ENCODE results near the gene KCNH1.
A peak's percentile ranks its signal among the peaks of the same experiment; 100 is the strongest.
"Not testable (repeated sequence)": the region's sequence is repeated elsewhere in the genome, so short reads cannot be mapped to it uniquely, and the experiment has no call there.

Gene KCNH1

DNA sequence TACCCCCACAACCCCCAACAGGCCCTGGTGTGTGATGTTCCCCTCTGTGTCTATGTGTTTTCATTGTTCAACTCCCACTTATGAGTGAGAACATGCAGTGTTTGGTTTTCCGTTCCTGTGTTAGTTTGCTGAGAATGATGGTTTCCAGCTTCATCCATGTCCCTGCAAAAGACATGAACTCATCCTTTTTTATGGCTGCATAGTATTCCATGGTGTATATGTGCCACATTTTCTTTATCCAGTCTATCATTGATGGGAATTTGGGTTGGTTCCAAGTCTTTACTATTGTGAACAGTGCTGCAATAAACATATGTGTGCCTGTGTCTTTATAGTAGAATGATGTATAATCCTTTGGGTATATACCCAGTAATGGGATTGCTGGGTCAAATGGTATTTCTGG lies 122.8 kb downstream of the KCNH1 start:
- DNase-seq (ENCODE audit: low spot score), result not testable (repeated sequence)

DNA sequence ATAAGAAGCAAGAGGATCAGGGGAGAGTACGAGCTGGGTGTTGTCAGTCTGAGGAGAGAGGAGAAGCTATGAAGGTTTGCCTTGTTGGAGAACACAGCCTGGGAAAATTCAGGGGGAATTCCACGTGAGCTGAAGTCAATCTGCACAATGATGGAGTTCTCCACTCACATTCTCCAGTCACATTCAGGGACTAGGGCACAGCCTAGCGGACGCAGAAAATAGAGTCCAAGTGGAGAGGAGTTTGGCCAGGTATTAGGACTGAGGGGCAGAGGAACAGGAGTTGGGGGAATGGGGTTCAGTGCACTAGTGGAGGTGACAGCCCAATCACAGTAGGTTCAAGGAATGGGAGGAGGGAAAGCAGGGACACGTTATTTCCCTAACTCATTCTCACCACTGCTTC lies 124.0 kb downstream of the KCNH1 start:
- no peak for DNase-seq (ENCODE audit: low spot score)

DNA sequence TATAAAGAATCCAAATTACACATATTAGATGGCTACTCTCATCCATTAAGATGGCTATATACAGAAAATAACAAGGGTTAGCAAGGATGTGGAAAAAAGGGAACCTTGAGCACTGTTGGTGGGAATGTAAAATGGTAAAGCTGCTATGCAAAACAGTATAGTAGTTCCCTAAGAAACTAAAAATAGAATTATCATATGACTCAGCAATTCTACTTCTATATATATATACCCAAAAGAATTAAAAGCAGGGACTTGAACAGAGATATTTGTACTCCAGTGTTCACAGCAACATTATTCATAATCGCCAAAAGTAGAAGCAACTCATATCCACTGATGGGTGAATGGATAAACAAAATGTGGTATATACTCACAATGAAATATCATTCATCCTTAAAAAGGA lies 126.1 kb downstream of the KCNH1 start:
- DNase-seq (ENCODE audit: low spot score), result no peak

DNA sequence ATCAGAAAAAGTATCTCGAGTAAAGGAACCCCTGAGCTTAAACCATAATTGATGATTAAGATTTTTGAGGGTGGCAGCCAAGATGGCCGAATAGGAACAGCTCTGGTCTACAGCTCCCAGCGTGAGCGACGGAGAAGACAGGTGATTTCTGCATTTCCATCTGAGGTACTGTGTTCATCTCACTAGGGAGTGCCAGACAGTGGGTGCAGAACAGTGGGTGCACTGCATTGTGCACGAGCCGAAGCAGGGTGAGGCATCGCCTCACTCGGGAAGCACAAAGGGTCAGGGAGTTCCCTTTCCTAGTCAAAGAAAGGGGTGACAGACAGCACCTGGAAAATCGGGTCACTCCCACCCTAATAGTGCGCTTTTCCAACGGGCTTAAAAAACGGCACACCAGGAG lies 138.0 kb downstream of the KCNH1 start:
- DNase-seq (ENCODE audit: low spot score), result not testable (repeated sequence)

DNA sequence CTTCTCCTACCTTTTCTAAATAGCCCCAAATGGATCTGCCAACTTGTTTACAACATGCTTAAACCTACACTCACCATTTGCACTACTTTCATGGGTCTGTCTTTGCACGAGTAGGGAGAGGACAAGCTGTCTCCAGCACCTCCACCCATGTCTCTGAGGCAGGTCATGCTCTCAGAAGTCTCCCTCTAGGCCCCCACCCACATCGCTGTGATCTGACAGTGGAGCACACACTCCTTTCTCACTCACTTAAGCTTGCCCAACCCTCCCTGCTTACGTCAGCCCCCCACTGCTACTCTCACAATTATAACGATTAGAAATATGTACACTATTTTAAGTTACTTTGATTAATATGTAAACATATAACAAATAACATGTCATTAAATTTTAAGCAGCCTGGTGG lies 141.1 kb downstream of the KCNH1 start:
- DNase-seq (ENCODE audit: low spot score), result no peak

DNA sequence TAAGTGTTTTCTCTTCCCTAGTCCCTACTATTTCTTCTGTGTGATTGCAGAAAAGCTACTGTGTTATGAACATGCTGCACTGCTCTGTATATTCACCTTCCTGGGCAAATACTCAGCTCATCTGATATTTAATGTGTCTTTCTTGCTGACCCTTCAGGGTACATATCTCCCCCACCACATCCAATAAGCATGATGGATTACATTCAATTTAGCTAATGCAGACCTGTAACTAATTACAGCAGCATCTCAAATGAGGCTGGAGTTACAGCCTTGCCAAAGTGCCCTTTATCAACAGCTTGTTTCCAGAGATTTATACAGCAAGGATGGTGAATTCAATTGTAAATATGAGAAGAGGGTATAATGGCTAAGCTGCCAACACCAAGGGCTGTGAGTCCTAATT lies 144.0 kb downstream of the KCNH1 start:
- DNase-seq (ENCODE audit: low spot score), result no peak

DNA sequence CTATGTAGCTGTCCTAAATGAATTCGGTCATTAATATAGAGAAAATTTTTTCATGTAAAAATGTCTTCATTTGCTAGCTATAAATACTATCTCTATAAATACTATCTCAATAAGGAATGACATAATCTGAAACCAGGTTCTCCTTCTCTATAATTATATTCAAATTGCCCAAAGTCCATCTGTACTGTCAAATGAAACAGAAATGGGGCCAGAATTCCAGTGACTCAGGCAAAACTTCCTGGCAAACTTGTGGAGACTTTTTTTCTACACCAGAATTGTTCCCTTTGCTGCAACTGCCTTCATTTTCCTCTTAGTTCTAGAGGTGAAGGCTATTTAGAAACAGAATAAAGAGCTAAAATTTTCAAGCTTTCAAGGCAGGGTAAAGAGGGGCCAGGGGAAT lies 152.5 kb downstream of the KCNH1 start:
- no peak for DNase-seq (ENCODE audit: low spot score)

DNA sequence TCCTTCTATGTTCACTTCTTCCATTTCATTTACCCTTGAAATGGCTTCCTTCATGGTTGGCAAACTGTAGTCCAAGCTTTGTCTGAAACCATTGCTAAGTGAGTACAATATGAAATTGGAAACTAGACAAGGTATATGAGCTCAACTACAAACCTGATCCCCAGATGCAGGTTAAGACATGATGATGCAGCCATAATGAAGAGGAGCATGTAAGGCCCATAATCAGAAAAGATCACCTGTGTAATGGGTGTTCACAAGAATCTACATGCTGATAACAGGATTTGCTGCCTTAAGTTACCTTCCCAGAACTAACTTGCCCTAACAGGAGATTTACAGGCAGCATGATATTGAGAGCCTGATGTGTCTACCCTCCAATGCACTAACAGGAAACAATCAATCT lies 153.9 kb downstream of the KCNH1 start:
- DNase-seq (ENCODE audit: low spot score), result no peak

DNA sequence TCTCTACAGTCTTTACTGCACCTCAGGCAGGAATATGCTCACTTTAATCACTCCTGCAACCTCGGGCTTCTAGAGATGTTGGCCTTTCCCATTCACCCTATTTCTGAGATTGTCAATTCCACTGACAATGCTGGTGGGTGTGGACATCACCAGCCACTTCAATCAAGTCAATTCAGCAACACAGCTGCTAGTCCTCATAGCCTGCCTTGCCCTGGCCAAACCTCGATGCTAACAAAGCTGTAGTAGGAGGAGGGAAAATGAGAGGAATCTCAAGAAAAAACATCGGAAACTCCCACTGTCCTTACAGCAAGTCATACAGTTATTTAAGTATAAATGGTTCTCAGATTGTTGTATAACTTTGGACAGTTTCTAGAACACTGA lies 155.0 kb downstream of the KCNH1 start:
- no peak for DNase-seq (ENCODE audit: low spot score)

DNA sequence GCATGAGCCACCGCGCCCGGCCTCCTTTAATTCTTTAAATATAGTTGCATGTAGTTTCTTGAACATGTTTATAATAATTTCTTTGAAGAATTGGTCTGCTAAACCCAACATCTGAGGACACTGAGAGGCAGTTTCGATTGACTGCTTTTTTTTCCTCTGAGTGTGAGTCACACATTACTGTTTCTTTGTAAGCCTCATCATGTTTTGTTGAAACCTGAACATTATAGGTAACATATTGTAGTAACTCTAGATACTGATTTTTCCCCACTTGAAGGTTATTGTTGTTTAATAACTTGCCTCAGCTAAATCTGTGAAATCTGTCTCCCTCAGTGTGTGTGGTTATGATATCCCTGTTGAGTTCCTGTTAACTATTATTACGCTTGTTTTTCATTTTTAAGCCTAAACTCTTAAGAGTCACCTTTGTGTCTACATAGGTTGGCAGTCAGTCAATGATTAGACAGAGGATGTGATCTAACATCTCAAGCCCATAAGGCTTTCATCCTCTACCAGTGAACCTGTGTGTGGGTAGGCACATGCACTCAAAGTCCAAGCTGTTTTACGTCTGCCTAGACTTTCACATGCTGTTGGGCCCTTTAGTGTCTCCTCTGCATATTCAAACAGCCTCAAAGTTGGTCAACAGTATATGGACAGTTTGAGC lies 155.5 kb downstream of the KCNH1 start:
- DNase-seq (ENCODE audit: low spot score), result no peak

DNA sequence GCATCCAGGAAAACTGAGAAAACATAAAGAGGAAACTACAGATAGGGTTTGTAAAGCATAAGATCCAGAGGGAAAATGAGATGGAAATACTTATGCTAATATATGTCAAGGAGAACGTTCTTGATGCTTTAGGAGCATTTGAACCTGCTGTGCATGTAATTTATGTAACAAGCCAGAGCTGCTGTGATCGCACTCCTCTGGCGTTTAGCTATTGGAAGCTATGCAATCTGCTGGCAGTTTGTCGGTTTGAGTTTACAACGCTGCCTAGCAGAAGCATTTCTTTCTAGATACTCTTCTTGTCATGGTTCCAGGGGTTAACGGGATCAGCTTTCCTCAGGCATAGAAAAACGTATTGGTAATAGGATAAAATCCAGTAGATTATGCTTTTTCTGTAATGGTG lies 182.7 kb downstream of the KCNH1 start:
- no peak for DNase-seq (ENCODE audit: low spot score)

DNA sequence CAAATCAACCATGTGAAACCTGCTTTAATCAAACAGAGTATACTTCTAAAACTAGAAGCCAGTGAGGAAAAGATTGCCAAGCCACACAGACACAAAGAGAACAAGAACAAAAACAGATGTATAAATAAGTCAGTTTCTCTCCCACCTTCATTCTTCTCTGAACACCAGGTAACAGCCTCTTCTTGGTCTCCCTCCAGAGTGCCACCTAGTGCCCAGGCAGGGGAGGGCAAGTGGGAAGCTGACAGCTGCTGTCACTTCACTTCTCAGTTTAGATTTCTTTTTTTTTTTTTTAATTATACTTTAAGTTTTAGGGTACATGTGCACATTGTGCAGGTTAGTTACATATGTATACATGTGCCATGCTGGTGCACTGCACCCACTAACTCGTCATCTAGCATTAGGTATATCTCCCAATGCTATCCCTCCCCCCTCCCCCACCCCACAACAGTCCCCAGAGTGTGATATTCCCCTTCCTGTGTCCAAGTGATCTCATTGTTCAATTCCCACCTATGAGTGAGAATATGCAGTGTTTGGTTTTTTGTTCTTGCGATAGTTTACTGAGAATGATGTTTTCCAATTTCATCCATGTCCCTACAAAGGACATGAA lies 183.9 kb downstream of the KCNH1 start:
- peak; percentile 55 for DNase-seq (ENCODE audit: low spot score)

DNA sequence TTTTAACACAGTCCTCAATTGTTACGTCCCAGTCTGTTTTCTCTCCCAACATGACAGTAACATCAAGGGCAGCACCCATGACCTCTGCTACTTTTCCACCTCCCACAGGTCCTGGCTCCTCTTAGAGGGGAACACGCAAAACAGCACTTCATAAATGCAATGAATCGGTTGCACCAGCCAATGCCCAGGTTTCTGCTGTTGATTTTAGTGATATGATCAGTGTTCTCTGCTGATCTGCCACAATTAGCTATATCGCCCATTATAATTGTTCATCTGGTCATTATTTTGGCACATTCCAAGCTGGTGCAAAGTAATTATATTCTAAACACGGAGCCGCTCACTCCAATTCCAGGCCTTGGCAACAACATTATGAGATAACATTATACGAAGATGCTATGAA lies 184.5 kb downstream of the KCNH1 start:
- no peak for DNase-seq (ENCODE audit: low spot score)

DNA sequence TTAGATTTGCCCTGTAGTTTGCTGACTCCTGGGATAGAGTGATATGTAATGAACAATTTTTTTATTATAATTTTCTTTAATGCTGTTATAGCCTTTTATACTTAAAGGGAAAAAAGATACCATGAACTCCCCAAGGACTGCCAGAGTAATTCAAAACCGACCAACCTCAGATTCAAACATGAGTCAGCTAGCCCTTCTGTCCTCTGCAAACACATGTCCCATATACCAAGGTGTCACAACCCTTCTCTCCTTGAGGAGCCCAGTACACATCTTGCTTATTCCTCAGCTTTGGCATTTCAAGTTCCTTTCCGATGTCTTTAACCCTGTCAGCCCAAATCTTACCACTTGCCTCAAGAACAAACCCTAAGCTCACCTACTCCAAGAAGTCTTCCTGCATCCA lies 184.9 kb downstream of the KCNH1 start:
- no peak for DNase-seq (ENCODE audit: low spot score)

DNA sequence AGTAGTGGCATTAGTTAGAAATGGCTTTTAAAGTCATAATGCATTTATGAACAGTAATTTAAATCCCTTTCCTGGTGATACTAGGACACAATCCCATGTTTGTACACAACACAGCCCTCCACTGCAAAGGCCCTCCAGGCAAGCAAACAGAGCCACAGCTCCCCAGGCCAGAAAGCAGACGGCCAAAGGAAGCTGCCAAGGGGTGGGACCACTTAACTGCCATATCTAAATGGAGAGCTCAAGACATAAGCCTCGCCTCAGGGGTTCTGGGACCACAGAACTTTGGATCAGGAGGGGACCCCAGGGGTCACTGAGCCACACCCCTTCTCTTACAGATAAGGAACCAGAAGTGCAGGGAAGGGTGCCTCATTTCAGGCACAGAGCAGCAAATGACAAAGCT lies 189.7 kb downstream of the KCNH1 start:
- no peak for DNase-seq (ENCODE audit: low spot score)

DNA sequence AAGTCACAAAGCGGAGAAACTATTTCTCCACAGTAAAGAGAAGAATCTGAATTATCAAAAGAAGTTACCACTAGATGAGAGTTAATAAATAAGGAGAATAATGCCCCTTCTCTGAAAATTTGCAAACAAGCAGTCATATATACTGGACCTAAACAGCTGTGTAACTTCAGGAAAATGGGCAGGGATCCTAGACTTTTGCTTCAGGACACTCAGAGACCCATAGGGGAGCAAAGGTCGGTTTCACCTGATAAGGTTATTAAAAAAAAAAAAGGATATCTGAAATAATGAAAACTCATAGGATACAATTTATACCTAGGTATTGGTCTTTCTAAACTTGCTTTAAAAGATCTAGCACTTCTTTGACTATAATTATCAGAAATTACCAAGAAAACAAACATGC lies 191.4 kb downstream of the KCNH1 start:
- no peak for DNase-seq (ENCODE audit: low spot score)

DNA sequence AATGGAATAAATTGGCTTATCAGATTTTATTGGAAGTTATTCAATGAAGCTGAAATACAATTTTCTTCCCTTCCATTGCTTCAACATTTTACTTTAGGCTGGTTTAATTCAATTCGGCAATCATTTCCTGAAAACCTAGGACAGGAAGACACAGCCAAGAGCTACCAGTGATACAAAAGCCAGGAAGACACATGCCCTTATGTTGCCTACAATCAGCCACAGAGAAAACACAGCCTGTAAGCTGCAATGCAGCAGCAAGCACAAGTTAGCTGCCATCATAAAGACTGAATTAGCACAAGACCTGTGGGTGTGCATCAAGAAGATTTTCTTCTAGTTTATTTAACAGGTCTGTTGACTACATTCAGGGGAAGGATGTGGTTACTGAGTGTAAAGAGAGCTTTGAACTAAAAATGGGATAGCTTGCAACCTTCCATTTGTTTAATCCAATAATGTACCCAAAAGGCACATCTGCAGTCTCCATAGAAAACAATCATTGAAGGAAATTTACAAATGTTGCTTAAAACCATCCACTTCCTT lies 193.8 kb downstream of the KCNH1 start:
- DNase-seq (ENCODE audit: low spot score), result no peak

DNA sequence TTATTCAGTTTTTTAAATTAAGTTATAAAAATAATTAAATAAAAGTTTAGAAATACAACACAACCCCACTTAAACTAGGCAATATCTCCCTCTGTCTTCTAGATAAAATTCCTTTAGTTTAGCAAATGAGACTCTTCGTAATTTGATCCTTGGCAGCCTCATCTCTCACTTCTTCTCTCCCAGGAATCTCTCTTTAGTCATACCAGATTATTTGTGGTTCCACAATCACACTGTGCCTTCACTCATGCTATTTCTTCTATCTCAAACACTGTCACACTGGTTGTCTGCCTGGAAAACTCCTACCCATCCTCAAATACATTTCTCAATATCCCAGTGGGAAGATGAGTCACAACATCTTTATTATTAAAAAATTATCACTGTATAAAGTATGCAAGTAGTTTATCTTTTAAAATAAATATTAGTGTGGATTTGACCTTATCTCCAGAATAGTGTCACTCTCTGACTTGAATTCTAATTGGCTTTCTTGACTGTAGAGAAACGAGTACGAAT lies 195.5 kb downstream of the KCNH1 start:
- no peak for DNase-seq (ENCODE audit: low spot score)

DNA sequence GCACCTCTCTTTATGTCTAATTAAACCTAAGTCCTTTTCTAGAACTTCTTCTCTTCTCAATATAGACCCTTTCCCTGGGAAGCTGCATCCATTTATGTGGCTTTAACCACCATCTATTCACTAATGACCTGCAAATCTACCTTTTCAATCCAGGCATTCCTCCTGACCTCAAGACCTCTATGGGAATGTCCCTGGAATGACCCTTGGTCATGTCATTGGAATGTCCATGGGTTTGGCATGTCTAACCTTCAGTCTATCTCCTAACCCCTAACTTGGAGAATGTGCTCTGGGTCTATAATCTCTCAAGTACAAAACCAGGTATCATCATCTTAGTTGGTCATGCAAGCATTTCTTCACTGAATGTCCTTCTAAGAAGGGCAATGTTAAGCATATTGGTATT lies 196.1 kb downstream of the KCNH1 start:
- DNase-seq (ENCODE audit: low spot score), result no peak

DNA sequence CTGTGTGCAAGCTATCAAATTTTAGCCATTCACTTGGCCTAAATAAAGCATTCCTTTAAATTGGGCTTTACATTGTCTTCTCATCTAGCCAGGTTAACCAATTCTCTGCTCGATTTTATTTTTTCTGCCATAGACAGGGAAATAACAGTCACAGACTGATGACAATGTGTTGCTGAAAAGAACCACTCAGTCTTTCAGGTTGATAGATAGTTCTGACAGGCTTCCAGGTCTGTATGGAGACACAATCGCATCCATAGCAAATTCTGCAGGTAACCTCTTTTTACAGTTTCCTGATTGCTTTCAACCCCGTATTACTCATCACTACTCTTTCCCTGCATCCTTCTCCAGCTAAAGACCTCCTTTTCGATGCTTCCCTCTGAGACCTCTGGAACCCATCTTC lies 198.0 kb downstream of the KCNH1 start:
- DNase-seq (ENCODE audit: low spot score), result no peak

DNA sequence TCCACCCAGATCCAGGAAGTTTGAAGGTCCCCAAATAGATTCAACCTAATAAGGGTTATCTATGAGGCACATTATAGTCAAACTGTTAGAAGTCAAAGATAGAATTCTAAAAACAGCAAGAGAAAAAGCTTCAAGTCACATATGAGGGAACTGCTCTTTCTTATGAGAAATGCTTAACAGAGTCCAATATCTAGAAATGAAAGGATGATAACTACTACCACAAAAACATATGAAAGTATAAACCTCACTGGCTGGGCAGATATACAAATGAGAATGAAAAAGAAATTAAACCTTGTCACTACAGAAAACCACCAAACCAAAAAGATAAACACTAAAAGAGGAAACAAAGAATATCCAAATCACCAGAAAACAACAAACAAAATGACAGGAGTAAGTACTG lies 201.8 kb downstream of the KCNH1 start:
- no peak for DNase-seq (ENCODE audit: low spot score)

DNA sequence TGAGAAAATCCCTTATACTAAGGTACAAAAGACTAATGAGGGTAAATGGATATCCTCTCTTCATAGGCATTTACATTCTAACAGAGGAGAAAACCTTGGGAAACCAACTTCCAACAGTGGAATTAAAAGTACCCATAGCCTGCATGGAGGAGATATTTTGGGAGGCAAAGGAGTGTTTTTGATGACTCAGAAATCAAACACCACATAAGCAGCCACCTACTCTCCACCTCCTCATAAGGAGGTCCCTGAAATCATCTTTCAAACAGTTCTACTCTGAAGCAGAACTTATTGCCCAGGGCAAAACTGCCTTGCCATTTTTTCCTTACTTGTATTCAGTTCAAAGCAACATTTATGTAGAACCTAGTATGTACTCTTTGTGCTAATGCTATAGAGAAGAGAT lies 211.3 kb downstream of the KCNH1 start:
- DNase-seq (ENCODE audit: low spot score), result no peak

DNA sequence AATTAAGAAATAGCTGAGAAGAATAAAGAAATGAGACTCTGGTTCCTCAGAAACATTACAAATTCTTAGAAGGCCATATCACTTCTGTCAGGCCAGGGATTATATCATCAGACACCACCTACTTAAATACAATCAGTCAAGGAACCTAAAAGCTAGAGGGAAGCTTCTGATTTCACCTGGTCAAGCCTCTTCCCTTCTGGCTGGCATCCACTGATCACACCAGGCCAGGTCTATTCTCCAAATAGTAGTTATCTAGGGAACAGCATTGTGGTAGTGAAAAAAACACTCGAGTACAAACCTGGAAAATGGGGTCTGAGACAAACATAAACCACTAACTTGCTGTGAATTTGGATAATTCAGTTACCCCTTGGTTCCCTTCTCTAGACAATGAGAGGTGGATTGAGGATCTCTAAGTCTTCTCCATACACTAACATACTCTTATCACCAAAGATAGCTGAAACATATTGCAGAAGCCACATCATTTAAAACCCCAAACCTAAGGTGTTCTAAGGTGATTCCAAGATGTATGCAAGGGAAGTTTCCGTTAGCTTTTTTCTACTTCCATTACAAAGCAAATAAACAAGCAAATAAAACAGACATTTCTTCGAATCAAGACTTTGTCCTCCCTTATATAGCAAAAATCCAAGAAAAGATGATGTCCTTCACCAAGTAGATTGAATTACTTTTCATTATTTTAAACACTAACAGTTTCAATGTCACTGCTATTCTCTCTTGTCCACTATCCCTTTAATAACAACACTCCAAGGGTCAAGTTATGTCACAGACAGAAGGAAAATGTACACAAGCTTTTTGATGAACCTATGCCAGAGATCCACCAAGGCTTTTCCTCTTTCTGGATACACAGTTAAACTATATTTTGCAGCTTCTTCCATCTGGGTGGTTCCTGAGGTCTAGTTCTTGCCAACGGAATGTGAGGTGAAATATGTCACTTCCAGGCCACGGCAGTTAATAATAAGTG lies 212.9 kb downstream of the KCNH1 start:
- no peak for DNase-seq (ENCODE audit: low spot score)
